Transverse colon (tissue), 4 donors: ENCODE data around the gene HES3. TPM values are rescaled to one million over a fixed set of nuclear protein-coding genes. Genes with fewer than 3 reads are reported as not detected.
A peak's percentile ranks its signal among the peaks of the same experiment; 100 is the strongest.

Source experiments
- DNase-seq: peaks from one replicate; pipeline ENCODE4 v3.0.0-alpha.2; 2019
- H3K27ac ChIP-seq, 4 donors: fragments of 200-600 bp; sonication (generic); 2 replicates each; pipeline ENCODE4 v1.5.1; 2016 to 2018; ENCODE audit warnings: inconsistent platforms in 4 of 4
- H3K27me3 ChIP-seq: fragments of 200-600 bp; sonication (generic); 2 replicates; pipeline ENCODE4 v1.5.1; 2017; ENCODE audit warnings: inconsistent platforms
- H3K36me3 ChIP-seq, 4 donors: fragments of 200-600 bp; sonication (generic); 2 replicates each; pipeline ENCODE4 v1.5.1; 2017 to 2019; ENCODE audit warnings: inconsistent platforms in 4 of 4
- H3K4me1 ChIP-seq, 4 donors: fragments of 200-600 bp; sonication (generic); 2 replicates each; pipeline ENCODE4 v1.5.1; 2017 to 2020; ENCODE audit warnings: inconsistent platforms in 4 of 4
- H3K4me3 ChIP-seq, 4 donors: fragments of 200-600 bp; sonication (generic); 1 replicate in 1 of 4; 2 replicates in 3 of 4; pipeline versions ENCODE4 v1.5.1 to v1.6.1; 2017 to 2019; ENCODE audit warnings: inconsistent platforms in 4 of 4
- H3K9me3 ChIP-seq, 2 donors: fragments of 200-600 bp; sonication (generic); 2 replicates each; pipeline ENCODE4 v1.5.1; 2017 to 2019; ENCODE audit warnings: inconsistent platforms in 2 of 2
- EP300 ChIP-seq: sonication (generic); formaldehyde crosslinking; IDR thresholded peaks from one replicate; pipeline ENCODE4 v1.6.1; 2017; ENCODE audit warnings: antibody characterized with exemption, low read depth
- POLR2A ChIP-seq: fragments of 450-650 bp; IDR thresholded peaks from one replicate; pipeline ENCODE4 v1.6.1; 2016; ENCODE audit warnings: antibody characterized with exemption, mild to moderate bottlenecking, moderate library complexity
- POLR2AphosphoS5 ChIP-seq, 3 donors: sonication (generic); formaldehyde crosslinking; IDR thresholded peaks; one replicate each; pipeline ENCODE4 v1.6.1; 2016; ENCODE audit warnings: antibody characterized with exemption in 3 of 3
- whole genome bisulfite sequencing, 2 donors: methylation state at CpG; one replicate each; pipeline ENCODE4 v1.1.5; 2018; ENCODE audit warnings: low coverage in 1 of 2; 5-methylcytosine and 5-hydroxymethylcytosine counted together
- in situ Hi-C, 4 donors: fragments of 200-750 bp; cut with MboI; loops; one replicate each; pipeline versions ENCODE4 v1.15.0 to v1.15.1; 2017; ENCODE audit warnings: low sequenced_read_pairs in 3 of 4, low pct_ligation_motif_present in 1 of 4, low pct_unique_long_range_greater_than_20kb in 1 of 4
- intact Hi-C: fragments of 100-400 bp; cut with DNase I; formaldehyde crosslinking; loops from one replicate; pipeline ENCODE4 v1.15.1; 2023; ENCODE audit warnings: low total_unique reads
- total RNA-seq, 4 donors: library from RNA; depleted of rRNA; stranded (reverse); fragments of >200 nt; gene quantifications; one replicate each; pipeline ENCODE4 v1.1.0, GENCODE V29; 2016
- TF ChIP-seq, protein P1 (sequence below), 5 experiments: fragments of 200-600 bp in 3 of 5; fragments of 450-650 bp in 2 of 5; sonication (generic) in 3 of 5; IDR thresholded peaks; 1 replicate in 2 of 5; 2 replicates in 3 of 5; pipeline ENCODE4 v1.5.1; 2016 to 2017; ENCODE audit warnings: antibody characterized with exemption in 5 of 5, inconsistent platforms in 3 of 5, mild to moderate bottlenecking in 2 of 5, moderate library complexity in 1 of 5

Gene HES3
- total RNA-seq, 4 donors from 2014 or later, result not detected

DNA sequence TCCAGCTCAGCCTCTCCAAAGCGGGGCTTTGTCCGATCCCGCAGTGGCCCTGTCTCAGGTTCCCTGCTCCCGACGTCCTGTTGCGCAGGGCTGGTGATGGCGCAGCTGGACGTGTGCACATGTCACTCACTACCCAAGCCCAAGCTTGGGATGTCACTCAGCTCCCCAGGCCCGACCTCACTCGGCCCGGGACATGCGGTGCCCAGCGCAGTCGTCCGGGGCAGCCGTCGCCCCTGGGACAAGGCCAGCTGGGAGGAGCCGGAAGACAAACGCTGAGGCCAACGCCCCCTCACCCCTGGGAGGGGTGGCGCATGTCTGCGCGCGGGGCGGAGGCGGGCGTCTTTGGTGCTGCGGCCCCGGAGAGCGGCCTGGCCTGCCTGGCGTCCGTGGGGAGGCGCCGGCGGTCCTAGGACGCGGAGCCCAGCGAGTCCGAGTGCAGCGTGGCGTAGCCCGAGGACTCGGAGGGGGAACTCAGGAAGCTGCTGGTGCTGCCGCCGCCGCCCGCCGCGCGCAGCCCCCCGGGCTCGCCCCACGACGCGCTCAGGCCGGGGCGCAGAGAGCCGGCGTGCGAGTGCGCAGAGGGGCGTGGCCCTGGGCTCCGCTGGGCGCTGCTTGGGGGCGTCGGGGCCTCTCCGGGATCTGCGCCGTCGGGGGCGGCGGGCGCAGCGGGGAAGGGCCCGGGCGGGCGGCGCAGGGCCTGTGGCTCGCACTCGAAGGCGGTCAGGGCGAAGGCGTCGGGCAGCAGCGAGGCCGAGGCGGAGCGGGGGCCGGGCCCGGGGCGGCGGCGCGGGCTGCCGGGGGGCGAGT, 5.2 kb downstream of the HES3 start:
- intact Hi-C loops (loop anchor here (5.0 kb wide), 2 partner anchors 93 to 158 kb away; no protein-coding TSS in a partner anchor), in situ Hi-C loops (loop anchor here in 3 of 4 donors (5.0 to 25.0 kb wide), 3 partner anchors 93 to 163 kb away; partner anchors contain the start of genes ESPN (in 1 of the 3) and HES2 (in 1 of the 3))

DNA sequence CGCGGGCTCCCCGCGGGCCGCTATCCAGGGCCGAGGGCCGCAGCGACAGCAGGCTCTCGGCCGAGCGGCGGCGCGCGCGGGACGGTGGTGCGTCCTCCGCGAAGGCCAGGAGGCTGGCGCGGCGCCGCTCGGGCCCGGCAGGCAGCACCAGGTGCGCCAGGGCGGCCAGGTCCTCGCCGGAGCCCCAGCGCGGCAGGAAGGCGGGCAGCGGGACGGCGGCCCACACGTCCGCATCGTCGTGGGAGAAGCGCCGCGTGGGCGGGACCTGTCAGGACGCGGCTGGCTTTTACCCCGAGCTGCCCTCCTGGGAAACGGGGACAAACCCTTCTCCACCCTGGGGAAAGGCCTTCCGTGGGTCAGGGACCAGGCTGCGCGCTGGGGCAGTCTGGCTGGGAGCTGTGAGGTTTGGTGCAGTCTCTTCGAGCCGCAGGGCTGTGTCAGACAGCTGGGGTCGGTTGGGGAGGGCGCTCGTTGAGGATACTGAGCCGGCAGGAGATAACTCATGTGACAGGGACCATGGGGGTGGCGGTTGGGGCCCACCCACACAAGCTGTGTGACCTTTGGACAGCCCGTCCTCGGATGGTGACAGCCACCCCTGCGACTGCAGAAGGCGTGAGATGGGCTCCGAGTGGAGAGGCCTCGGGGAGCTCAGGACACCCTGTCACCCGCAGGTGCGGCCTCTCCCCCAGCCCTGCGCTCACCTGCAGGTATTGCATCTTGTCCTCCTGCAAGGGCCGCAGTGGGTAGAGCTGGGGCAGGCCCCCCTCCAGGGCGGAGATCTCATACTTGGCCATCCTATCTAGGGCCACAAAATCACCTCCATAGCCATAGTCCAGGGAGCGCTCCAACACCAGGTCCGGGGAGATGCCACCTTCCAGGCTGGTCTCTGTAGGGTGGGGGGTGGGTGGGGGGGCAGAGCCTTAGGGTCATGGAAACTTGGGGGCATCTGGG, 6.0 kb downstream of the HES3 start:
- no peaks in the 10 kb centered on the region for H3K9me3 ChIP-seq
- peaks cover 77% of the 10 kb centered on the region for H3K27me3 ChIP-seq
- in situ Hi-C loops, result loop anchor here (5.0 to 25.0 kb wide), 4 partner anchors 92 to 162 kb away; partner anchors contain the start of genes ESPN (in 1 of the 4) and HES2 (in 1 of the 4)
- DNase-seq, result no peak
- no peak overlapping the region for H3K27ac ChIP-seq
- intact Hi-C loops, result loop anchor here (5.0 kb wide), 2 partner anchors 92 to 157 kb away; no protein-coding TSS in a partner anchor
- H3K36me3 ChIP-seq, result no peaks in the 10 kb centered on the region
- peaks cover 14 to 34% (median 31%) of the 10 kb centered on the region in 4 donors for H3K4me1 ChIP-seq
- 42% methylated on average over 19 of the region's 71 CpGs; no CpG with 5 or more reads in 1 of the 2 donors for WGBS, 2 donors
- no peak for TF ChIP-seq POLR2AphosphoS5 (IDR thresholded peaks at IDR 0.05)
- TF ChIP-seq POLR2A, result no peak
- TF ChIP-seq, protein P1, sequence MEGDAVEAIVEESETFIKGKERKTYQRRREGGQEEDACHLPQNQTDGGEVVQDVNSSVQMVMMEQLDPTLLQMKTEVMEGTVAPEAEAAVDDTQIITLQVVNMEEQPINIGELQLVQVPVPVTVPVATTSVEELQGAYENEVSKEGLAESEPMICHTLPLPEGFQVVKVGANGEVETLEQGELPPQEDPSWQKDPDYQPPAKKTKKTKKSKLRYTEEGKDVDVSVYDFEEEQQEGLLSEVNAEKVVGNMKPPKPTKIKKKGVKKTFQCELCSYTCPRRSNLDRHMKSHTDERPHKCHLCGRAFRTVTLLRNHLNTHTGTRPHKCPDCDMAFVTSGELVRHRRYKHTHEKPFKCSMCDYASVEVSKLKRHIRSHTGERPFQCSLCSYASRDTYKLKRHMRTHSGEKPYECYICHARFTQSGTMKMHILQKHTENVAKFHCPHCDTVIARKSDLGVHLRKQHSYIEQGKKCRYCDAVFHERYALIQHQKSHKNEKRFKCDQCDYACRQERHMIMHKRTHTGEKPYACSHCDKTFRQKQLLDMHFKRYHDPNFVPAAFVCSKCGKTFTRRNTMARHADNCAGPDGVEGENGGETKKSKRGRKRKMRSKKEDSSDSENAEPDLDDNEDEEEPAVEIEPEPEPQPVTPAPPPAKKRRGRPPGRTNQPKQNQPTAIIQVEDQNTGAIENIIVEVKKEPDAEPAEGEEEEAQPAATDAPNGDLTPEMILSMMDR (IDR thresholded peaks at IDR 0.05), result no peak
- no peak for TF ChIP-seq EP300
- H3K4me3 ChIP-seq, result no peak overlapping the region

More for the DNA sequence above, 5.2 kb downstream of the HES3 start:
- Histone ChIP-seq H3K4me1 (peaks cover 14 to 35% (median 31%) of the 10 kb centered on the region in 4 donors), H3K9me3 (no peaks in the 10 kb centered on the region), H3K27ac (no peak overlapping the region), H3K4me3 (peak overlapping the region in 2 of 4 donors; percentile 18 to 28), H3K36me3 (no peaks in the 10 kb centered on the region), H3K27me3 (peaks cover 85% of the 10 kb centered on the region)
- WGBS, 2 donors, result 6% methylated on average over 40 of the region's 96 CpGs; no CpG with 5 or more reads in 1 of the 2 donors
- TF ChIP-seq POLR2AphosphoS5 (IDR thresholded peaks at IDR 0.05) (peak in 2 of 3 donors; percentile 7 to 20), POLR2A (peak; percentile 11), EP300 (no peak)
- TF ChIP-seq, protein P1 (IDR thresholded peaks at IDR 0.05), result no peak
- no peak for DNase-seq

GRCh38 chr1:6251233-6251632, 7.3 kb downstream of the HES3 start:
- intact Hi-C loops (no loop called here), in situ Hi-C loops (loop anchor here in 3 of 4 donors (5.0 to 10.0 kb wide), 3 partner anchors 91 to 154 kb away; no protein-coding TSS in a partner anchor)
- TF ChIP-seq POLR2AphosphoS5 (IDR thresholded peaks at IDR 0.05) (no peak), POLR2A (no peak), EP300 (no peak)
- TF ChIP-seq, protein P1 (IDR thresholded peaks at IDR 0.05), result no peak
- DNase-seq, result no peak
- no peak overlapping the region for H3K4me3 ChIP-seq
- no peaks in the 10 kb centered on the region for H3K36me3 ChIP-seq
- peaks cover 65% of the 10 kb centered on the region for H3K27me3 ChIP-seq
- 83% methylated on average over 16 of the region's 19 CpGs; no CpG with 5 or more reads in 1 of the 2 donors for WGBS, 2 donors
- no peaks in the 10 kb centered on the region for H3K9me3 ChIP-seq
- no peak overlapping the region for H3K27ac ChIP-seq
- peaks cover 3 to 22% (median 19%) of the 10 kb centered on the region in 4 donors for H3K4me1 ChIP-seq
